Fibroblast of the aortic adventitia (primary cell): Measurements from ENCODE around the gene GPATCH3. TPM values are rescaled to one million over a fixed set of nuclear protein-coding genes. Genes with fewer than 3 reads are reported as not detected.
"Not testable (repeated sequence)": the region's sequence is repeated elsewhere in the genome, so short reads cannot be mapped to it uniquely, and the experiment has no call there.

ENCODE experiments used
- DNase-seq: peaks from one replicate; pipeline ENCODE4 v3.0.0-alpha.2; 2010; ENCODE audit warnings: low read depth
- H3K4me3 ChIP-seq: 2 replicates; pipeline ENCODE4 v1.5.1; 2011; ENCODE audit warnings: low read depth, mild to moderate bottlenecking, control low read depth, low read length, moderate library complexity
- total RNA-seq: library from RNA; depleted of rRNA; stranded (reverse); fragments of >200 nt; gene quantifications from 2 replicates; pipeline ENCODE4 v1.2.3, GENCODE V29; 2012; ENCODE audit warnings: low replicate concordance
- TF ChIP-seq, protein P1 (sequence below): IDR thresholded peaks from 2 replicates; pipeline ENCODE4 v1.5.1; 2011; ENCODE audit warnings: mild to moderate bottlenecking, low read length, control low read depth, inconsistent platforms; ENCODE audit not compliant: insufficient read depth

The GPATCH3 gene
- total RNA-seq, 1 donor = 5.9 TPM

DNA sequence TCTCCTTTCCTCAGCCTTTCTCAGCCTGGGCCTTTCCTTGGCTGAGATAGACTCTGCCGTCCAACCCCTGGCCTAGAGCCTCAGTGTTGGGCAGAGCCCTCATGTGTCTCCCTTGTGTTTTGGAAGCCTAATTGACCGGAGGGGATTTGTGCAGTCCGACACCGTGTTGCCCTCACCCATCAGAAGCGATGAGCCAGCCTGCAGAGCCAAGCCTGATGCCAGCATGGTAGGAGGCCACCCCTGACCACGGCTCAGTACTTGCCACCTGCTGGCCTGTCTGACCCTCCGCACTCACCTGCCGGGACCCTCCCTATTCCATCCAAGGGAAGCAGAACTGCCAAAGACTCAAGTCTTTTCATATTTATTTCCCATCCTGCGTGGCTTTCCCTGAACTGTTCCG is 46.7 kb downstream of the GPATCH3 start:
- TF ChIP-seq, protein P1, sequence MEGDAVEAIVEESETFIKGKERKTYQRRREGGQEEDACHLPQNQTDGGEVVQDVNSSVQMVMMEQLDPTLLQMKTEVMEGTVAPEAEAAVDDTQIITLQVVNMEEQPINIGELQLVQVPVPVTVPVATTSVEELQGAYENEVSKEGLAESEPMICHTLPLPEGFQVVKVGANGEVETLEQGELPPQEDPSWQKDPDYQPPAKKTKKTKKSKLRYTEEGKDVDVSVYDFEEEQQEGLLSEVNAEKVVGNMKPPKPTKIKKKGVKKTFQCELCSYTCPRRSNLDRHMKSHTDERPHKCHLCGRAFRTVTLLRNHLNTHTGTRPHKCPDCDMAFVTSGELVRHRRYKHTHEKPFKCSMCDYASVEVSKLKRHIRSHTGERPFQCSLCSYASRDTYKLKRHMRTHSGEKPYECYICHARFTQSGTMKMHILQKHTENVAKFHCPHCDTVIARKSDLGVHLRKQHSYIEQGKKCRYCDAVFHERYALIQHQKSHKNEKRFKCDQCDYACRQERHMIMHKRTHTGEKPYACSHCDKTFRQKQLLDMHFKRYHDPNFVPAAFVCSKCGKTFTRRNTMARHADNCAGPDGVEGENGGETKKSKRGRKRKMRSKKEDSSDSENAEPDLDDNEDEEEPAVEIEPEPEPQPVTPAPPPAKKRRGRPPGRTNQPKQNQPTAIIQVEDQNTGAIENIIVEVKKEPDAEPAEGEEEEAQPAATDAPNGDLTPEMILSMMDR = no peak
- no peak for DNase-seq
- no peak overlapping the region for H3K4me3 ChIP-seq

DNA sequence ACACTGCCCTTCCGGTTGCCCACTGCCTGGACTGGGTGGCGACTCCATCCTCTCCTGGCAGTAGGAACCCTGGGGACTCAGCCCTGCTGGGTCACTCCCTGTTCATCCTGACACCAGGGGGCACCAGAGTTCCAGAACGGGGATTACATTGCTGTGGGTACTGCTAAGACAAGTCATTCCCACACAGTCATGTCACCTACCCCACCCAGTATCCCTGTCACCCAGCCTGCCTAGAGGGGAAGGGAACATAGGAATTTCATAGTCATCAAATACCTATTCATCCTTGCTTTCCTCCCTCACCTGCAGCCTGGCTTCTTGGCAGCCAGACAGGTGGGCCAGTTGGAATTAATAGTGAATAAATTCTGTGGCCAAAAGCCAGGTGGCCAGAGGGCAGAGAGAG is 47.1 kb downstream of the GPATCH3 start:
- TF ChIP-seq, protein P1 = peak; percentile 86
- DNase-seq = peak; percentile 81
- no peak overlapping the region for H3K4me3 ChIP-seq

DNA sequence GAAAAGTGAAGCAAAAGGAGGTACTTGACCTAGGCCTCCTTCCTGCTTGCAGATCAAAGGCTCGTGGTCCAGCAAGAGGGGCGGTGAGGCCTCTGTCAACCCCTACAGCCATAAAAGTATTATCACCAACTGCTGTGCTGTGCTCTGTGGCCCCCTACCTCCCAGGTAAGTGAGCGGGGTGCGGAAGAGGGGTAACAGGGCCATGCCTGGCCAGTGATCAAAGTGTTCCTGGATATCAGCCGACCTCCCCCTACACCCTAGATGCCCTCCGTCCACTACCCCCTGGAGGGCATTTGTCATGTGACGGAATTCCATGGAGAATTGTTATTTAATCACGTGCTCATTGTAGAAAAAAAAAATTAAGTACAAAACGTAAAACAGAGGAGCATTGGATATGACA is 47.6 kb downstream of the GPATCH3 start:
- TF ChIP-seq, protein P1 = no peak
- H3K4me3 ChIP-seq = no peak overlapping the region
- no peak for DNase-seq

DNA sequence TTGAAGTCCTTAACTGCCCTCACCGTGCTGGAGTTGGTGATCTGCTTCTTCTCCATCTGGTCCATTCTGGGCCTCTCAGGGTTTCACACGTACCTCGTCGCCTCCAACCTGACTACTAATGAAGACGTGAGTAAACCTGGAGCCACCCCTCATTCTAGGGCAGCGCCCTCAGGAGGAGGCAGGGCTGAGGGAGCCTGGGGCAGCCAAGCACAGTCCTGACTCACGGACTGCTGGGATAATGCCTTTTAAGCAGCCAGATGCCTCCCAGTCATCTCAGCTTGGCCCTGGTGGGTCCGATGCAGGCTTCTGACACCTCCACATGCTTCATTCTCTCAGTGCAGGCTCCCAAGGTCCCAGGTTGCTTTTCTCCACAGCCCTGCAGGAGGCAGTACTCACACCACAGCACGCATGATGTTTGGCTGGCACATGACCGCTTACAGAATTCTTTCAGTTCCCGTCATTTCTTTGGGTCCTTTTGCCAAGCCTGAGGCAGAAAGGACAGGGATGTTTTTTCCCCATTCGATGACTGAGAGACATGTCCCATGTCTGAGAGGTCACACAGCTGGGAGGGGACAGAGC is 49.1 kb downstream of the GPATCH3 start:
- TF ChIP-seq, protein P1 = no peak
- no peak overlapping the region for H3K4me3 ChIP-seq
- DNase-seq = no peak

DNA sequence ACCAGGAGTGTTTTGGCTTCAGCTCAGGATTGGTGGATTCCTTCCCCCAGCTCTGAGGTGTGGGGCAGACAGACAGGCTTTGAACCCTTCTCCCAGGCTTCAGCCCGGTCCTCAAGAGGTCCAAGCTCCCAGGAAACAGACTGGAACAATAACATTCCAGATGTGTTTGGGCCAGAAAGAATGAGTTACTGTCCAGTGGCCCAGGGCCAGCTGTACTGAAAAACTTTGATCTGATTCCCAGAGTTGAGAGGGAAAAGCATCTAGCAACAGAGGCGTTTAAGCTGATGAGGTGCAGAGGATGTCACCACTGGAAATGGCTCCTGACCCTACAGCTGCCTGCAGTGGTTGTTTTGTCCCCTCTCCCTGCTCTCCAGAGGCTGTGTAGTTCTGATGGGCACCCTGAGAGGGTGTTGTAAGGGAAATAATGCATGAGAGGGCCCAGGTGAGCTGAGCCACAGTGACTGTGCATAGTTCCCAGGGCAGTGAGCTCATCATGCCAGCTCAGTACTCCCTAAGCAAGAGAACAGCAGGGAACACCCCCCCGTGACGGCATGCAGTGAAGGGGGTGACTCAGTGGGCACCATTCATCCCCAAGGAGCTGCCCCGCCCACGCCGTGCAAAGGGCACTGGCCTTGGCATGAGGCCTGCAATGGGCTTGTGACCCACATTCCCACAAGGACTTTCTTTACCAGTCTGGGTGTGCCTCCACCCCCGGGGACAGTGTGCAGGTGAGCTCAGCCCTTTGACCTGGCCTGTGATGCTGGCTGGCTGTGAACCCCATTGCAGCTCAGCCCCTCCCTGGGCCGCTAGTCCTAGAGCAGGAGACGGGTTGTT is 51.1 kb downstream of the GPATCH3 start:
- TF ChIP-seq, protein P1 = no peak
- peak; percentile 82 for DNase-seq
- no peak overlapping the region for H3K4me3 ChIP-seq

DNA sequence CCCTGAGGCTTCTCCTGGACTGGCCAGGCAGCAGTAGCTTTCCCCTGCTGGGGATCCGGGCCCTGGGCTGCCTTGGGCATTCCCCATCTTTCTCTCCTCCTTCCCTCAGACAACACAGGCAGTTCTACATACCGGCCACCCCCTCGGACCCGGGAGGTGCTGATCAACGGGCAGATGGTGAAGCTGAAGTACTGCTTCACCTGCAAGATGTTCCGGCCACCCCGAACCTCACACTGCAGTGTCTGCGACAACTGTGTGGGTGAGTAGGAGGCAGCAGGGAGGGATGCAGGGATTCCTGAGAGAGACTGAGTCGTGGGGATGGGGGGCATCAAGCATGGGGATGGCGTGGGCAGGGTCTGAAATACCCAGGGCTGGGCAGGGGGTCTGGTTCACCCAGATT is 51.8 kb downstream of the GPATCH3 start:
- no peak overlapping the region for H3K4me3 ChIP-seq
- DNase-seq = no peak
- TF ChIP-seq, protein P1 = no peak

DNA sequence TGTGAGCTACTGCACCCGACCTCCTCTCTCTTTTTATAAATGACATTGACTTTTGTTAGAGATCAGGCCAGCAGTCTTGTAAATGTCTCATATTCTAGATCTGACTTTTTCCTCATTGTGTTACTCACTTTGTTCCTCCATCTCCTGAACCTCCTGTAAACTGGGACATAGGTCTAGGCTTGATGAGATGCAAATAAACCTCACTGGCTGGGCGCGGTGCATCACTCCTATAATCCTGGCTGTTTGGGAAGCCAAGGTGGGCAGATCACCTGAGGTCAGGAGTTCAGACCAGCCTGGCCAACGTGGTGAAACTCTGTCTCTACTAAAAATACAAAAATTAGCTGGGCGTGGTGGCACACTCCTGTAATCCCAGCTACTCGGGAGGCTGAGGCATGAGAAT is 52.4 kb downstream of the GPATCH3 start:
- not testable (repeated sequence) for H3K4me3 ChIP-seq, DNase-seq
